Urinary bladder (tissue), 4 donors: ENCODE data around the gene UNC119B. TPM values are rescaled to one million over a fixed set of nuclear protein-coding genes. Genes with fewer than 3 reads are reported as not detected.

ENCODE experiments used
- DNase-seq: peaks from one replicate; pipeline ENCODE4 v3.0.0-alpha.2; 2015; ENCODE audit errors: extremely low spot score
- H3K27ac ChIP-seq: one replicate; pipeline ENCODE4 v1.5.1; 2013; ENCODE audit warnings: low read depth, mild to moderate bottlenecking, moderate library complexity
- H3K36me3 ChIP-seq: one replicate; pipeline ENCODE4 v1.6.1; 2013; ENCODE audit warnings: mild to moderate bottlenecking, moderate library complexity; ENCODE audit not compliant: insufficient read depth
- H3K4me1 ChIP-seq: one replicate; pipeline ENCODE4 v1.6.1; 2013; ENCODE audit warnings: mild to moderate bottlenecking, moderate library complexity; ENCODE audit not compliant: insufficient read depth
- H3K4me3 ChIP-seq: one replicate; pipeline ENCODE4 v1.5.1; 2013; ENCODE audit warnings: low read depth, low read length
- WGBS: extraction: QIAGEN DNeasy Blood & Tissue Kit; methylation state at CpG from one replicate; pipeline ENCODE4 v1.1.7; 2013; 5-methylcytosine and 5-hydroxymethylcytosine counted together
- polyA plus RNA-seq: library from polyadenylated mRNA; stranded (reverse); fragments of 200-250 nt; gene quantifications from one replicate; pipeline ENCODE4 v1.2.3, GENCODE V29; 2013
- total RNA-seq: library from RNA; depleted of rRNA; stranded (reverse); fragments of >200 nt; gene quantifications from one replicate; pipeline ENCODE4 v1.2.3, GENCODE V29; 2014
- donor health status: healthy with polysubstance abuse.
- donor health status: healthy.

The UNC119B gene
- total and polyA plus RNA-seq, 2 donors = 17.5 to 24.8 TPM

DNA sequence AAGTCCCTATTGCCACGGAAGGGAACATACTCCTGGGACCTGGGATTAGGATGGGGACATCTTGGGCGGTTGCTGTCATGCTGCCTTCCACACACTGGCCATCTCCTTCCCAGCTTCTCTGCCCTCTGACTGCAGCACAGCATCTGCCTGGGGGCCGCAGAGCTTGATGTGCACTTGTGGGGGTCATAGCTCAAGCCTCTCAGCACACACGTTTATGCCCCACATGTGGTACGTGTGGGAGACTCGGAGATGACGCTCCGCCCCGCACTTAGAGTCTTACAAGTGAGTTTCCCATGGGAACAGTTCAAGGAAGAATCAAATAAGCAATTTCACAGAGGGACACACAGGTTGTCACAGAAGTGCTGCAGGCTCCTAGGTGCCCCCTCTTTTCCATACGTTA is 24.0 kb downstream of the UNC119B start:
- peaks cover 3% of the 10 kb centered on the region for H3K36me3 ChIP-seq
- no peak for DNase-seq
- 94% methylated on average over 10 of the region's 10 CpGs for WGBS

DNA sequence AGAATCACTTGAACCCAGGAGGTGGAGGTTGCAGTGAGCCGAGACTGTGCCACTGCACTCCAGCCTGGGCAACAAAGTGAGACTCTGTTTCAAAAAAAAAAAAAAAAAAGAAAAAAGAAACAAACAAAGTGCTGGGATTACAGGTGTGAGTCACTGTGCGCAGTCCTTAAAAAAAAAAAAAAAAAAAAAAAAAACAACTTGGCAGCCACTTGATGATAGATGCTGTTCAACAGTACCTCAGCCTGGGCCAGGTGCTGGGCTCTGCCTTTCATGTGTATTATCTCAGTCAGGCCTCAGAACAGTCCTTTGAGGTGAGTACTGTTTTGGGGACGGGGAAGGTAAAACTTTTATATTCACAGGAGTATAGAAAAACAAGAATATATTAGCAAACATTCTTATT is 24.9 kb downstream of the UNC119B start:
- Histone ChIP-seq H3K4me1 (no peaks in the 10 kb centered on the region), H3K27ac (no peak overlapping the region), H3K36me3 (peaks cover 3% of the 10 kb centered on the region), H3K4me3 (no peak overlapping the region)
- no peak for DNase-seq
- 93% methylated on average over 3 of the region's 3 CpGs for whole genome bisulfite sequencing

More for the DNA sequence above, 24.0 kb downstream of the UNC119B start:
- no peak overlapping the region for H3K27ac ChIP-seq
- no peaks in the 10 kb centered on the region for H3K4me1 ChIP-seq
- no peak overlapping the region for H3K4me3 ChIP-seq

DNA sequence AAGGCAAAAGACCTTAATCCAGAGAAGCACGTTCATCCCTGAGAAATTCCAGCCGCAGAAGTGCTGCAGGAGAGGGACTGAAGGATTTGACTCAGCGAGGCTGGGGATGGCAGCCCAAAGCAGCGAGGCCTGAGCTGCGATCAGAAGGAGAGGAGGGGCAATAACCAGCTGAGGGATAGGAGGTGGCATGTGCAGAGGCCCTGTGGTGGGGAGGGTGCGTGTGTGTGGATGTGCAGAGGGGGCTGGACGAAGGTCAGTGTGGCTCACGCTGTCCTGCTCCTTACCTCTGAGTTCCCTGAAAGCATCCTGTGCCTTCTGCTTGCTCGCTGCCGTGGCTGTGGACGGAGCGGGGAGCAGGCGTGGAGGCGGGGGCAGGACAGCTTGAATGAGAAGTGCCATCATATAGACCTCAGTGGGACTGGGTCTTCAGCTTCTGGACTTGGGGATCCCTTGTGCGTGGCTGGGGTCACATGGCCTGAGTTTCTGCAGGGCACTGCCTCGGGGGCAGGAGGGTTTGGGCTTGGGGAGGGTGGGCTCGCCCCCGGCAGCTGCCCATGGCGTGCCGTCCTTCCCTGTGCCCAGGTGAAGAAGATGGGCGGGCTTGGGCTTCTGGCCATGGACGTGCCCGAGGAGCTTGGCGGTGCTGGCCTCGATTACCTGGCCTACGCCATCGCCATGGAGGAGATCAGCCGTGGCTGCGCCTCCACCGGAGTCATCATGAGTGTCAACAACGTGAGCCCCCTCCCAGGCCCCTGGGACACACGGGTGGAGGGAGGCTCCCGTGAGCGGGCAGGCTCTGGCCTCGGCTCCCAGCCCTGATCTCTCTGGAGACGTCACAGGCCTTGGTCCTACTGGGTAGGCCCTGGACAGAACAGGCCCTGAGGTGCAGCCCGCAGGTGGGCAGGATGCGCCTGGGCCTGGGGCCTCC is 26.4 kb downstream of the UNC119B start:
- H3K4me3 ChIP-seq = no peak overlapping the region
- H3K27ac ChIP-seq = no peak overlapping the region
- no peak for DNase-seq
- H3K36me3 ChIP-seq = no peaks in the 10 kb centered on the region
- H3K4me1 ChIP-seq = no peaks in the 10 kb centered on the region
- WGBS = 89% methylated on average over 38 of the region's 38 CpGs

DNA sequence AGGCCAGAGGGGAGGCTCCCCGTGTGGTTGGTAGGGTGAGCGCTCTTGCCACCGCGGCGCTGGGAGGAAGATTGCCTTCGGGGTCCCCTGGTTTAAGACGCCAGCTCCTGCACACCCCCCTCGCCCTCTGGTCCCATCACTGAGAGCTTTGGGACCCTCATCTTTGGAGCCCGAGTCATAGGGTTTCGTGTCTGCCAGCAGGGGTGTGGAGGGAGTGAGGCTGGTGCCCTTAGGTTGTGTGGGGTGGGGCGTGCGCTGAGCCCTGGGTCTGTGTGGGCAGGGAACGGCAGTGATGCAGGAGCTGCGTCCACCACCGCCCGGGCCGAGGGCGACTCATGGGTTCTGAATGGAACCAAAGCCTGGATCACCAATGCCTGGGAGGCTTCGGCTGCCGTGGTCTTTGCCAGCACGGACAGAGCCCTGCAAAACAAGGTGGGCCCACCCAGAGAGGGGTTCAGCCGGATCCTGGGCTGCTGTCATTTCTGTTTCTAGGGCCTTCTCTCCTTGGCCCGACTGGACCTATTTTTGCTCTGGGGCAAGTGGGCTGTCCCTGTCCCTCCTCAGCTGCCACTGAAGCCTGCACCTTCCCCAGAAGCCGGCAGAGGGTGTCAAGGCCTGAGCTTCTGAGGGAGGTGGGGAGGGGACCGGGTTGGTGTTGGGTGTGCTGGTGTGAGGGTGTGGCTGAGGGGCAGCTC is 27.4 kb downstream of the UNC119B start:
- WGBS = 86% methylated on average over 25 of the region's 25 CpGs
- no peak overlapping the region for H3K27ac ChIP-seq
- DNase-seq = no peak

DNA sequence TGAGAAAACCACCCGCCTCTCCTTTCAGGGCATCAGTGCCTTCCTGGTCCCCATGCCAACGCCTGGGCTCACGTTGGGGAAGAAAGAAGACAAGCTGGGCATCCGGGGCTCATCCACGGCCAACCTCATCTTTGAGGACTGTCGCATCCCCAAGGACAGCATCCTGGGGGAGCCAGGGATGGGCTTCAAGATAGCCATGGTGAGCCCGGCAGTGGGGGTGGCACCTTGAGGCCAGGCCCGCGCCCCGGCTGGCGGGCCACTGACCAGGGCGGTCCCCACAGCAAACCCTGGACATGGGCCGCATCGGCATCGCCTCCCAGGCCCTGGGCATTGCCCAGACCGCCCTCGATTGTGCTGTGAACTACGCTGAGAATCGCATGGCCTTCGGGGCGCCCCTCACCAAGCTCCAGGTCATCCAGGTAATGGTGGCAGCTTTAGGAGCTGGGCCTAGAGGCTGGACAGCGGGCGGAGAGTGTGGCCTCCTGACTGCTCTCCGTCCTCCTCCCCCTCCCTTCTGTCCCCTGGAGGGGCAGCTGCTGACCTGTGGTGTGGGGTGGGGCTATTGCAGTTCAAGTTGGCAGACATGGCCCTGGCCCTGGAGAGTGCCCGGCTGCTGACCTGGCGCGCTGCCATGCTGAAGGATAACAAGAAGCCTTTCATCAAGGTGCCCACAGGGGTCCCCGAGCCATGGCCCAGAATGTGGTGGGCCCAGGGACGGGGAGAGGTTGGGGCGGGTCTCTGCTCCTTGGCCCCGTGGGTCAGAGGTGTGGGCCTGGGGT is 28.2 kb downstream of the UNC119B start:
- Histone ChIP-seq H3K4me1 (no peaks in the 10 kb centered on the region), H3K4me3 (no peak overlapping the region), H3K36me3 (no peaks in the 10 kb centered on the region), H3K27ac (no peak overlapping the region)
- no peak for DNase-seq
- 91% methylated on average over 31 of the region's 31 CpGs for WGBS

More for the DNA sequence above, 27.4 kb downstream of the UNC119B start:
- no peak overlapping the region for H3K4me3 ChIP-seq
- no peaks in the 10 kb centered on the region for H3K36me3 ChIP-seq
- H3K4me1 ChIP-seq = no peaks in the 10 kb centered on the region

DNA sequence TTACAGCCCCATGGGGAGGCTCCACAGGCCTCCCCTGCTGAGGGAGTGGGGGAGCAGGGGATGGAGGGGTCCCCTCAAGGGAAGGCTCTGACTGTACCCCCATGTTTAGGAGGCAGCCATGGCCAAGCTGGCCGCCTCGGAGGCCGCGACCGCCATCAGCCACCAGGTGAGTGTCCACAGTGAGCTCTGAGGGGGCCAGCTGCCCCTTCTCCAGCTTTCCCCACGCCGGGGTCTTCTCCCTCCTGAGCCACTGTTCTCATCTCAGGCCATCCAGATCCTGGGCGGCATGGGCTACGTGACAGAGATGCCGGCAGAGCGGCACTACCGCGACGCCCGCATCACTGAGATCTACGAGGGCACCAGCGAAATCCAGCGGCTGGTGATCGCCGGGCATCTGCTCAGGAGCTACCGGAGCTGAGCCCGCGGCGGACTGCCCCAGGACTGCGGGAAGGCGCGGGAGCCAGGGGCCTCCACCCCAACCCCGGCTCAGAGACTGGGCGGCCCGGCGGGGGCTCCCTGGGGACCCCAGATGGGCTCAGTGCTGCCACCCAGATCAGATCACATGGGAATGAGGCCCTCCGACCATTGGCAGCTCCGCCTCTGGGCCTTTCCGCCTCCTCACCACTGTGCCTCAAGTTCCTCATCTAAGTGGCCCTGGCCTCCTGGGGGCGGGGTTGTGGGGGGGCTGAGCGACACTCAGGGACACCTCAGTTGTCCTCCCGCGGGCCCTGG is 28.9 kb downstream of the UNC119B start:
- no peak for DNase-seq

DNA sequence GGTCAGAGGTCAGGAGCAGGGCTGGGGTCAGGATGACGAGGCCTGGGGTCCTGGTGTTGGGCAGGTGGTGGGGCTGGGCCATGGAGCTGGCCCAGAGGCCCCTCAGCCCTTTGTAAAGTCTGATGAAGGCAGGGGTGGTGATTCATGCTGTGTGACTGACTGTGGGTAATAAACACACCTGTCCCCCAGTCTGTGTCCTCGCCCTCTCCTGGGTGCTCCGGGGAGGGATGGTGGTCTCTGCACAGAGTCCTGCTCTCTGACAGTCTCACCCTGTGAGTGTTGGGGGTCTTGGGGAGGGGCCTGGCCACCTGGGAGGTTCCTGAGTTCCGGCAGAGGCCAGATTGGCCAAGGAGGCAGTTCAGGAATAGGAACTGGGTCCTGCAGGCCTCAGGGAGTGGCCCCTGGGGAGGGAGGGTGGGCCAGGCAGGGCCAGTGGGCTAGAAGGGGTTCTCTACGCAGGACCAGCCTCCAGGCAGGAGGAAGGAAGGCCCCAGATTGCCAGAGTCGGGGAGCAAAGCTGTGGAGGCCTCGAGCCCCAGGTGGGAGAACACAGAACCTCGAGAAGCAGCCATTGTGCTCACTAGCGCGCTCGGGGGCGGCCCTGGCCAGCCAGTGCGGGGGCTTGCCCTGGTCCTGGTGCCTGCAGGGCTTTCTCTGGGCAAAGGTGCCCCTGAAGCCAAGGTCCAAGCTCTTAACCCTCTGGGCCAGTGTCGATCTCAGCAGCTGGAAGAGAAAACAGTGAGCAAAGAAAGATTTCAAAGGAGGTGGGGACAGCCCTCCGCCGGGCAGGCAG is 29.8 kb downstream of the UNC119B start:
- no peak overlapping the region for H3K27ac ChIP-seq
- whole genome bisulfite sequencing = 82% methylated on average over 16 of the region's 16 CpGs
- DNase-seq = no peak
- no peaks in the 10 kb centered on the region for H3K36me3 ChIP-seq
- no peak overlapping the region for H3K4me3 ChIP-seq
- H3K4me1 ChIP-seq = no peaks in the 10 kb centered on the region

More for the DNA sequence above, 28.9 kb downstream of the UNC119B start:
- Histone ChIP-seq H3K4me3 (no peak overlapping the region), H3K4me1 (no peaks in the 10 kb centered on the region), H3K36me3 (no peaks in the 10 kb centered on the region), H3K27ac (no peak overlapping the region)
- 95% methylated on average over 38 of the region's 38 CpGs for WGBS

DNA sequence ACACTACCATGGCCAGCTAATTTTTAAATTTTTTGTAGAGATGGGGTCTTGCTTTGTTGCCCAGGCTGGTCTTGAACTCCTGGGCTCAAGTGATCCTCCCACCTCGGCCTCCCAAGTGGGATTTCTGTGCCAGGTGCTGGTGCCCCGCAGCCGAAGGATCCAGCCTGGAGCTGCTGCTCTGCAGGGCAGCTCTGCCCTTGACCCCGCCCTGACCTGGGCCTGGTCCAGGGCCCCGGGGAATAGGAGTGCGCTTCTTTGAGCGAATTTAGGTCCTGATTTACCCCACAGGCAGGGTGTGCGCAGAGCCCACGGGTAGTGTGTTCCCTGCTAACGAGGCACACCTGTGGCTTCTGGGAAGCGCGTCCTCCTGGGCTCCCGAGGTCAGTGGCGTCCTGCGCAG is 30.6 kb downstream of the UNC119B start:
- 90% methylated on average over 15 of the region's 15 CpGs for WGBS
- no peak overlapping the region for H3K27ac ChIP-seq

DNA sequence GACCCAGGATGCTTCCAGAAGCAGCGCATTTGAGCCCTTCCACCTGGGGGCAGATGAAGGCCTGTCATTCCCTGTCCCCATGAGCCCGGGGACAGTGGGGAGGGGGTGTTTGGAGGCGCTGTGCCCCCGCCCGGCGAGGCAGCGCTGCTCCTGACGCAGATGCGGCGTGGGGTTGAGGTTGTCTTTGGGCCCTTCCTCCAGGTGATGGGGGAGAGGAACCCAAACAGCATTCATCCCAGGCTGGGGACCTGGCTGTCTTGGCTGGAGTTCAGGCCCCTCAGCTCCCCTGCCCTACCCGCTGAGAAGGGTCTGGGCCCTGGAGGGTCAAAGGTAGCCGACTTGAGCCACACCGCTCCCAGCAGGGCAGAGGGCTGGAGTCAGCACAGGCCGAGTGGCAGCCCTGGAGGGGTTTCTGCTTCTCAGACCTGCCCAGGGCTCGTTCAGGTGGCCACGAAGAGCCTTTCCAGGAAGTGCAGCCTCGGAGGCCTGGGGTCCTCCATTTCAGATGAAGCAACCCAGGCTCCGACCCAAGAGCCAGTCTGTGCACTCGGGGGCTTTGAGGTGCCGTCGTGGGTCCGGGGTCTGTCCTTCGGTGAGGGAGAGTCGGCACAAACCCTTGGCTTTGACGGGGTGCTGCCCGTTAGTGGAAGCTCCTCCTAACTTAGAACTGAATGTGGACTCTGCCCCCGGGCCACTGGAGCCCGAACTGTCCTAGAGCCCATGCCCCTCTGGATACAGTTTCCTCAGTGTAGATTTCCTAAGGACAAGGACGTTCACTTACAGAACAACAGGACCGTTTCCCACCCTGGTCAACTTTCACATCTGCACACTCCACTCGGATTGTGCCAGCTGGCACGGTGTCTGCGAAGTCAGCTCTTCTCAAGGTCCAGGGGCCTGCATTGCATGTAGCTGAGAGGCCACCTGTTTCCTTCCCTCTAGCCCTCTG is 31.5 kb downstream of the UNC119B start:
- WGBS = 80% methylated on average over 33 of the region's 33 CpGs
- no peak overlapping the region for H3K4me3 ChIP-seq
- no peaks in the 10 kb centered on the region for H3K4me1 ChIP-seq
- no peak for DNase-seq
- H3K27ac ChIP-seq = no peak overlapping the region
- H3K36me3 ChIP-seq = no peaks in the 10 kb centered on the region

More for the DNA sequence above, 30.6 kb downstream of the UNC119B start:
- DNase-seq = no peak
- Histone ChIP-seq H3K4me1 (no peaks in the 10 kb centered on the region), H3K4me3 (no peak overlapping the region), H3K36me3 (no peaks in the 10 kb centered on the region)

DNA sequence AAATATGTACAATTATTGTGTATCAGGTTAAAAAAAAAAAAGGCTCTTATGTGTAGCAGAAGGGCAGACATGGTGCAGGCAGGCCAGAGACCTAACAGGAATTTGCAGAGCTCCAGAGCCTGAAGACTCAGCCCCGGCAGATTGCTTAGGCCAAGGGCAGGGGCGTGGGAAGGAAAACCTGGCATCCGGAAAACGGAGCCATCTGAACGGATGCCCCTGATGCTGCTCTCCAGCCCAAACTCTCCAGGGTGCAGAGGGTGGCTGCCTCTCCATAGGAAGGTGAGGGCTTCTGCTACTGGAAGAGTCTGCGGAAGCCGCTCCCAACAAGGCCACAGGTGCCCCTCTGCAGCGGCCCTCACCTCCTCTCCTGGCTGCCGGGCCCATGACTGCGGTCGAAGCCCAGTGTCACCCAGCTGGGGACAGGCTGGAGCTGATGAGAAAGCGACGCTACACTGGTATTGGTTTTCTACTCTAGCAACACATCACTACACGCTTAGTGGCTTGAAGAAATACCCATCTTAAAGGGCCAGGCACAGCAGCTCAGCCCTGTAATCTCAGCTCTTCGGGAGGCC is 34.8 kb downstream of the UNC119B start:
- WGBS = 85% methylated on average over 15 of the region's 15 CpGs
- Histone ChIP-seq H3K36me3 (no peaks in the 10 kb centered on the region), H3K4me3 (no peak overlapping the region), H3K4me1 (no peaks in the 10 kb centered on the region), H3K27ac (no peak overlapping the region)
- DNase-seq = no peak

DNA sequence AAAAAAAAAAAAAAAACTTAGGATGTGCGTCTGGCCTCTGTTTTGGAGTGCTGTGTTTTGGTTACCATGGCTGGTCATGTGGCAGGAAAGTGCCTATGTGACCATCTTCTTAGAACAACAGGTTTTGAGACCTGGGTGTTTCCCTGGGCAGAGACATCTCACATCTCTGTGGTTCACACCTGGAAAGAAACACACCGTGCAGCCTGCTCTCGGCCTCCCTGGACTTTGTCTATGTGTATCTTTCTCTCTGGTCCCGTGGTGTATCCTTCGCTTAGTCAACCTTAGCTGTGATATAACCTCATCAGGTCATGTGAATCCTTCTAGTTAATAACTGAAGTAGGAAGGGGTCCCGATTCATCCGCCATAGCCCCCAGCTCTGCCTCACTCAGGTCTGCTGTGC is 38.0 kb downstream of the UNC119B start:
- no peaks in the 10 kb centered on the region for H3K4me1 ChIP-seq
- whole genome bisulfite sequencing = 88% methylated on average over 7 of the region's 7 CpGs
- H3K4me3 ChIP-seq = no peak overlapping the region
- no peaks in the 10 kb centered on the region for H3K36me3 ChIP-seq
- no peak overlapping the region for H3K27ac ChIP-seq
- DNase-seq = no peak
